ENCODE results near the gene TNRC6C. TPM values are rescaled to one million over a fixed set of nuclear protein-coding genes. Genes with fewer than 3 reads are reported as not detected.

Gene TNRC6C
- total and polyA plus RNA-seq, 2 of the 13 experiments (the other 11 are each of a cell fraction or from before 2014, with no cell fraction given) = 0.66 to 4.9 TPM

DNA sequence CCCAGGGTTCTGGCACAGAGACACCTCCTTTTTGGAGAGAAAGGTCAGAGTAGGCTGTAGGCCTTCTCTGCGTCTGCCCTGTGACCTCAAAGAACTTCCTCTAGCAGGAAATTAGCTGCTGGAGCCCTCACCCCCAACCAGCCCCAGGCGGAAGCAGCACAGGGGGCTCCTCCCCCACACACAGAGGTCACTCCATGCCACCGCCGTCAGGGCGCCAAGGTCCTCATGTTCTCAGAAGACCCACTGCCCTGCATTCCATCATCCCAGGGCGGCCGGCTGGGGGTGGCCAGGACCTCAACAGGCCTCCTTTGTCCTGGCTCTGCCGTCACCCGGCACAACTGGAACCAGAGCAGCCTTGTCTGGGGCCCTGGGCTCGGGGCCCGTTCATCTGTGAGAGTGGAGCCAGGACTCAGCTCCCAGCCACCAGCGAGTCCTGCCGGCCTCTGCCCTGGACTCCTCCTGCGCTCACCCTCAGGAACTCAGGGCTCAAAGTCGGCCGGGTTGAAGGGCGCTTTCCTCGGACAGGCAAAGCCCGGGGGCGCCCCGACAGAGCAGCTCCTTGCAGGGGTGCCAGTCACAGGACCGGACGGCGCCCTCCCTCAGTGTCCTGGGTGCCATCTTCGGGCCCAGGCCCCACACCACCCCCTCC is 168.9 kb downstream of the TNRC6C start (continued):
- TF ChIP-seq, protein P1, sequence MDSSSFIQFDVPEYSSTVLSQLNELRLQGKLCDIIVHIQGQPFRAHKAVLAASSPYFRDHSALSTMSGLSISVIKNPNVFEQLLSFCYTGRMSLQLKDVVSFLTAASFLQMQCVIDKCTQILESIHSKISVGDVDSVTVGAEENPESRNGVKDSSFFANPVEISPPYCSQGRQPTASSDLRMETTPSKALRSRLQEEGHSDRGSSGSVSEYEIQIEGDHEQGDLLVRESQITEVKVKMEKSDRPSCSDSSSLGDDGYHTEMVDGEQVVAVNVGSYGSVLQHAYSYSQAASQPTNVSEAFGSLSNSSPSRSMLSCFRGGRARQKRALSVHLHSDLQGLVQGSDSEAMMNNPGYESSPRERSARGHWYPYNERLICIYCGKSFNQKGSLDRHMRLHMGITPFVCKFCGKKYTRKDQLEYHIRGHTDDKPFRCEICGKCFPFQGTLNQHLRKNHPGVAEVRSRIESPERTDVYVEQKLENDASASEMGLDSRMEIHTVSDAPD (CRISPR knock-in tag; IDR thresholded peaks at IDR 0.05) = no peak
- TF ChIP-seq CREBL2 (CRISPR knock-in tag; IDR thresholded peaks at IDR 0.05; ENCODE audit: borderline replicate concordance) (no peak), ZNF350 (CRISPR knock-in tag; IDR thresholded peaks at IDR 0.05; ENCODE audit: borderline replicate concordance, low read depth) (peak; percentile 27; the same call in 1 of the 2 replicates), ZNF121 (CRISPR knock-in tag; IDR thresholded peaks at IDR 0.05) (peak; percentile 13; the same call in 1 of the 2 replicates), KDM2A (CRISPR knock-in tag; IDR thresholded peaks at IDR 0.05; ENCODE audit: borderline replicate concordance, low read depth) (no peak; the same call in 1 of the 2 replicates), PLRG1 (conservative IDR thresholded peaks at IDR 0.05) (no peak), ZNF263 (CRISPR knock-in tag; IDR thresholded peaks at IDR 0.05) (peak; percentile 55; the same call in 1 of the 2 replicates), ZNF383 (CRISPR knock-in tag; IDR thresholded peaks at IDR 0.05; ENCODE audit: borderline replicate concordance) (no peak), AKAP8 (CRISPR knock-in tag; IDR thresholded peaks at IDR 0.05) (peak; percentile 89), SCMH1 (CRISPR knock-in tag; IDR thresholded peaks at IDR 0.05; ENCODE audit: borderline replicate concordance) (no peak), HOXA3 (CRISPR knock-in tag; IDR thresholded peaks at IDR 0.05) (peak; percentile 86), ZNF724P (CRISPR knock-in tag; IDR thresholded peaks at IDR 0.05; ENCODE audit: borderline replicate concordance) (peak; percentile 63; the same call in 1 of the 2 replicates), ZEB1 (IDR thresholded peaks at IDR 0.05; ENCODE audit: insufficient replicate concordance, low read depth) (peak; percentile 12), ZSCAN9 (CRISPR knock-in tag; IDR thresholded peaks at IDR 0.05; ENCODE audit: borderline replicate concordance) (no peak), ZNF687 (CRISPR knock-in tag; IDR thresholded peaks at IDR 0.05) (peak; percentile 95), CHCHD3 (CRISPR knock-in tag; IDR thresholded peaks at IDR 0.05) (peak; percentile 65; the same call in 1 of the 2 replicates), NCOR1 (IDR thresholded peaks at IDR 0.05; ENCODE audit: borderline replicate concordance, low read length) (peak; percentile 69; the same call in 1 of the 2 replicates), BORCS8-MEF2B (CRISPR knock-in tag; IDR thresholded peaks at IDR 0.05) (0 out of 2 replicates have a peak, but pooled peaks have one; percentile 58), ZNF552 (CRISPR knock-in tag; IDR thresholded peaks at IDR 0.05; ENCODE audit: borderline replicate concordance) (no peak; the same call in 1 of the 2 replicates)
- TF ChIP-seq, protein P2, sequence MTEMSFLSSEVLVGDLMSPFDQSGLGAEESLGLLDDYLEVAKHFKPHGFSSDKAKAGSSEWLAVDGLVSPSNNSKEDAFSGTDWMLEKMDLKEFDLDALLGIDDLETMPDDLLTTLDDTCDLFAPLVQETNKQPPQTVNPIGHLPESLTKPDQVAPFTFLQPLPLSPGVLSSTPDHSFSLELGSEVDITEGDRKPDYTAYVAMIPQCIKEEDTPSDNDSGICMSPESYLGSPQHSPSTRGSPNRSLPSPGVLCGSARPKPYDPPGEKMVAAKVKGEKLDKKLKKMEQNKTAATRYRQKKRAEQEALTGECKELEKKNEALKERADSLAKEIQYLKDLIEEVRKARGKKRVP (CRISPR knock-in tag; IDR thresholded peaks at IDR 0.05) = no peak
- TF ChIP-seq, protein P3, sequence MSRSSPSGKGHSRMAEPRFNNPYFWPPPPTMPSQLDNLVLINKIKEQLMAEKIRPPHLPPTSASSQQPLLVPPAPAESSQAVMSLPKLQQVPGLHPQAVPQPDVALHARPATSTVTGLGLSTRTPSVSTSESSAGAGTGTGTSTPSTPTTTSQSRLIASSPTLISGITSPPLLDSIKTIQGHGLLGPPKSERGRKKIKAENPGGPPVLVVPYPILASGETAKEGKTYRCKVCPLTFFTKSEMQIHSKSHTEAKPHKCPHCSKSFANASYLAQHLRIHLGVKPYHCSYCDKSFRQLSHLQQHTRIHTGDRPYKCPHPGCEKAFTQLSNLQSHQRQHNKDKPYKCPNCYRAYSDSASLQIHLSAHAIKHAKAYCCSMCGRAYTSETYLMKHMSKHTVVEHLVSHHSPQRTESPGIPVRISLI (CRISPR knock-in tag; IDR thresholded peaks at IDR 0.05; ENCODE audit: borderline replicate concordance) = no peak; the same call in 1 of the 2 replicates
